ENCODE measurements around the gene SRRM5.
A peak's percentile ranks its signal among the peaks of the same experiment; 100 is the strongest.

SRRM5 gene

DNA sequence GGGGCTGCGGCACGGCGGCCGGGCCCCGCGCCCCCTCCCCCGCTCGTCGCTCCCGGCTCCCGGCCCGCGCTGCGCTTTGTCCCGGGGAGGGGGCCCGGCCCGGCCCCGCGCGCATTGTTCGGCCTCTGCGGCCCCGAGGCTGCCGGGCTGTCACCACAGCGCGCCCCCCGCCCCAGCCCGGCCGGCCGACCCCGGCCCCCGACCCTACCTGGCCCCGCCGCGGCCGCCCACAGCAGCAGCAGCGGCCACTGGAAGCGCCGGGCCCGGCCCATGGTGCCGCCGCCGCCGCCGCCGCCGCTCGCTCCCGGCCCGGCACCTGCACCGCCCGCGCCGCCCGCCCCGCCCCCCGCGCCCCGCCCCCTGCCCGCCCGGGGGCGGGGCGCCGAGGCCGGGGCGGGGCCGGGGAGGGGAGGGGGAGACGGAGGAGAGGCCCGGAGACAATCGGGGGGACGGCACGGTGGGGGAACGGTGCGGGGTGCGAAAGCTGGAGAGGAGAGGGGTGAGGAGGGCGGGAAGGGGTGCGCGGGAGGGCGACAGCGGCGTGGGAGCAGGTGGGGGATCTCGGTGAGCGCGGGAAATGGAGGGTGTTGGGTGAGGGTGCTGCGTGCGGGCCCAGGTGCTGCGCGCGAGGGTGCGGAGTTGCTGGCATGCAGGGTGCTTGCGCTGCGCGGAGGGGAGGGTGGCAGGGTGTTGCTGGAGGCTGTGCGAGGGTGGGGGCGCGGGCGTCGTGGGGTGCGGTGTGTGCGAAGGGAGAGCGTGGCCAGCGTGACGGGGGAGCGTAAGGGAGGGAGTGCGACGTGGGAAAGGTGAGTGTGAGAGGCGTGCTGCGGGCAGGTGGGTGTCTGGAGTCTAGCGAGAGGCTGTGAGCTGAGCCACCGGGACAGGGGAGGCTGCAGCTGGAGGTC is 27.9 kb downstream of the SRRM5 start, which contains the start of gene CADM4:
Gene CADM4 (minus strand): TSS at position 332 of the 905 bp plus-strand sequence. CDS start 60 bp downstream, at position 272.
- TF ChIP-seq, protein P1, sequence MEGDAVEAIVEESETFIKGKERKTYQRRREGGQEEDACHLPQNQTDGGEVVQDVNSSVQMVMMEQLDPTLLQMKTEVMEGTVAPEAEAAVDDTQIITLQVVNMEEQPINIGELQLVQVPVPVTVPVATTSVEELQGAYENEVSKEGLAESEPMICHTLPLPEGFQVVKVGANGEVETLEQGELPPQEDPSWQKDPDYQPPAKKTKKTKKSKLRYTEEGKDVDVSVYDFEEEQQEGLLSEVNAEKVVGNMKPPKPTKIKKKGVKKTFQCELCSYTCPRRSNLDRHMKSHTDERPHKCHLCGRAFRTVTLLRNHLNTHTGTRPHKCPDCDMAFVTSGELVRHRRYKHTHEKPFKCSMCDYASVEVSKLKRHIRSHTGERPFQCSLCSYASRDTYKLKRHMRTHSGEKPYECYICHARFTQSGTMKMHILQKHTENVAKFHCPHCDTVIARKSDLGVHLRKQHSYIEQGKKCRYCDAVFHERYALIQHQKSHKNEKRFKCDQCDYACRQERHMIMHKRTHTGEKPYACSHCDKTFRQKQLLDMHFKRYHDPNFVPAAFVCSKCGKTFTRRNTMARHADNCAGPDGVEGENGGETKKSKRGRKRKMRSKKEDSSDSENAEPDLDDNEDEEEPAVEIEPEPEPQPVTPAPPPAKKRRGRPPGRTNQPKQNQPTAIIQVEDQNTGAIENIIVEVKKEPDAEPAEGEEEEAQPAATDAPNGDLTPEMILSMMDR (IDR thresholded peaks at IDR 0.05; ENCODE audit: insufficient read depth, low read length, poor library complexity, severe bottlenecking), result no peak

DNA sequence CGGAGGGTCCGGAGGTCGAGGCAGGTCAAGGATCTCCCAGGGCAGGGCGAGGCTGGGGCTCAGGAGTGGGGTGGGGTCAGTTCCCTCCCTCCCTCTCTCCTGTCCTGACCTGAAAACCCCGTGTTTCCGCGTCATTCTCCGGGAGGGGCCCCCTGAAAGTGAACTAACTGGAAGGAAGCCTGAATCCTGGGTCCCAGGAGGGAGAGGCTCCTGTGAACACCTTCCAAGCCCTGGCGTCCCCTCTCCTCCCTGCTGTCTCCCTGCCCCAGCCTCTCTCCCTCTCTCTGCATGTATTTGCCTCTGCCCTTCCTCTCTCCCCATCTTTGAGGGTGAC is 28.5 kb downstream of the SRRM5 start:
- H3K36me3 ChIP-seq (ENCODE audit: control insufficient read depth, insufficient read depth, low read length), result no peaks in the 10 kb centered on the region
- no peak for DNase-seq (ENCODE audit: extremely low read depth, insufficient read length)
- TF ChIP-seq, protein P1 (IDR thresholded peaks at IDR 0.05; ENCODE audit: insufficient read depth, low read length, poor library complexity, severe bottlenecking), result no peak
- peaks cover 8% of the 10 kb centered on the region for H3K27me3 ChIP-seq (replicated peaks; ENCODE audit: control insufficient read depth, insufficient read depth, low read length)
- H3K4me3 ChIP-seq (replicated peaks; ENCODE audit: low read depth, low read length), result no peak overlapping the region

More for the DNA sequence above, 27.9 kb downstream of the SRRM5 start, which contains the start of gene CADM4:
- no peak for DNase-seq (ENCODE audit: extremely low read depth, insufficient read length)
- Histone ChIP-seq H3K36me3 (ENCODE audit: control insufficient read depth, insufficient read depth, low read length) (no peaks in the 10 kb centered on the region), H3K27me3 (replicated peaks; ENCODE audit: control insufficient read depth, insufficient read depth, low read length) (peaks cover 8% of the 10 kb centered on the region), H3K4me3 (replicated peaks; ENCODE audit: low read depth, low read length) (peak within 1 kb of the TSS; percentile 50)

DNA sequence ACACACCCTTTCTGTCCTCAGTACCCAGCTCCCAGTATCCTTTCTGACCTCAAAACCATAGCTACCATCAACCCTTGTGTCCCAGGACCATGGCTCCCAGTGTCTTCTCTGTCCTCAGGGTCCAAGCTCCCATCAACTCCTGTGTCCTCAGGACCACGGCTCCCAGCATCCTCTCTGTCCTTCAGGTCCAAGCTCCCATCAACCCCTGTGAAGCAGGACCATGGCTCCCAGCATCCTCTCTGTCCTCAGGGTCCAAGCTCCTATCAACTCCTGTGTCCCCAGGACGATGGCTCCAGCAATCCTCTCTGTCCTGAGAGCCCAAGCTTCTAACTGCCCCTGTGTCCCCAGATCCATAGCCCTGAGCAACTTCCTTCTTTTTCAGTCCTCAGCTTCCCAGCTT is 29.4 kb downstream of the SRRM5 start:
- H3K36me3 ChIP-seq (ENCODE audit: control insufficient read depth, insufficient read depth, low read length), result no peaks in the 10 kb centered on the region
- DNase-seq (ENCODE audit: extremely low read depth, insufficient read length), result no peak
- TF ChIP-seq, protein P1 (IDR thresholded peaks at IDR 0.05; ENCODE audit: insufficient read depth, low read length, poor library complexity, severe bottlenecking), result no peak
- H3K27me3 ChIP-seq (replicated peaks; ENCODE audit: control insufficient read depth, insufficient read depth, low read length), result peaks cover 8% of the 10 kb centered on the region
- no peak overlapping the region for H3K4me3 ChIP-seq (replicated peaks; ENCODE audit: low read depth, low read length)

DNA sequence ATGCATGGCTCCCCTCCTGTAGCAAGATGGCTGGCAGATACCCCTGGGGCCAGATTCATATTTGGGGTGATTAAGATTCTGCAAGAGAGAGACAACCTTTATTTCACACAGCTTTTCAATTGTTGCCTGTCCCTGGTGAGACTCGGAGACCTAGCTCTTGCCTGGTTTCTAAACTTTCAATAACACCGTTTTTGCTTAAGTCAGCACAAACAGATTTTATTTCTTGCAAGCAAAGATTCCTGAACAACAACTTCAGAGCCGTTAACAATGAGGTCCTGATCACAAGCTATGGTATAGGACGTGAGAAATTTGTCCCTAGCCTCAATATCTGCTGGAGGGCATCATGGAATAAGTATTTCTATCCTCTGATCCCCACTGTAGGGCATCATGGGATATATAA is 30.6 kb downstream of the SRRM5 start:
- TF ChIP-seq, protein P1 (IDR thresholded peaks at IDR 0.05; ENCODE audit: insufficient read depth, low read length, poor library complexity, severe bottlenecking), result no peak

DNA sequence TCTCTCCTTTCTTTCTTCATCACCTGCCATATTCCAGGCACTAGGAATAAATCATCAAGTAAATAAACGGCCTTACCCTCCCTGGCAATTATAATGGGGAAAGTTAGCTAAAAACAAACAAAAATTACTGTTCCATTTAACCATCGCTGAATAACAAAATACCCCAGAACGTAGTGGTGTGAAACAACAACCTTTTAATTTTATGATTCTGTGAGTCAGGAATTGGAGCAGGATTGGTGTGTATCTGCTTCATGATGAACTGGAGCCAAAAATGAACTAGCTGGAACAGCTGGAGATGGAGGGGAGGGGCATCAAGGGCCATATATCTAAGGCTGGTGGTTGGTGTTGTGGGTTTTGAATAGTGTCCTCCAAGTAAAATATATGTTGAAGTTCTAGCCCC is 31.4 kb downstream of the SRRM5 start:
- TF ChIP-seq, protein P1 (IDR thresholded peaks at IDR 0.05; ENCODE audit: insufficient read depth, low read length, poor library complexity, severe bottlenecking), result no peak
- DNase-seq (ENCODE audit: extremely low read depth, insufficient read length), result no peak
- Histone ChIP-seq H3K36me3 (ENCODE audit: control insufficient read depth, insufficient read depth, low read length) (no peaks in the 10 kb centered on the region), H3K27me3 (replicated peaks; ENCODE audit: control insufficient read depth, insufficient read depth, low read length) (peaks cover 3% of the 10 kb centered on the region), H3K4me3 (replicated peaks; ENCODE audit: low read depth, low read length) (no peak overlapping the region)

More for the DNA sequence above, 30.6 kb downstream of the SRRM5 start:
- no peak overlapping the region for H3K4me3 ChIP-seq (replicated peaks; ENCODE audit: low read depth, low read length)
- H3K36me3 ChIP-seq (ENCODE audit: control insufficient read depth, insufficient read depth, low read length), result no peaks in the 10 kb centered on the region
- peaks cover 6% of the 10 kb centered on the region for H3K27me3 ChIP-seq (replicated peaks; ENCODE audit: control insufficient read depth, insufficient read depth, low read length)
- DNase-seq (ENCODE audit: extremely low read depth, insufficient read length), result no peak
